GM18909 (cell line): ENCODE measurements around the gene DPEP3.
"Not testable (repeated sequence)": the region's sequence is repeated elsewhere in the genome, so short reads cannot be mapped to it uniquely, and the experiment has no call there.

Source experiments
- ATAC-seq: cut with Tn5 transposase; IDR thresholded peaks from one replicate; pipeline ENCODE4 v1.9.1; 2021; ENCODE audit warnings: mild to moderate bottlenecking; ENCODE audit not compliant: unreplicated experiment, poor library complexity

Gene DPEP3

GRCh38 chr16:67949645-67950044 lies 30.7 kb downstream of the DPEP3 start:
- ATAC-seq: no peak

GRCh38 chr16:67948015-67948414 lies 32.3 kb downstream of the DPEP3 start:
- no peak for ATAC-seq

GRCh38 chr16:67946966-67947558 lies 33.2 kb downstream of the DPEP3 start:
- ATAC-seq: no peak

GRCh38 chr16:67946128-67946569 lies 34.1 kb downstream of the DPEP3 start:
- ATAC-seq: no peak

GRCh38 chr16:67945392-67945933 lies 34.8 kb downstream of the DPEP3 start:
- no peak for ATAC-seq

- no peak for ATAC-seq
Observed at GRCh38 chr16:67944690-67945391, 35.5 kb downstream of the DPEP3 start.

GRCh38 chr16:67943619-67944504 lies 36.4 kb downstream of the DPEP3 start, which contains the start of gene LCAT:
LCAT (minus strand) TSS chr16:67944120; CDS start chr16:67944101, 19 bp downstream.
- ATAC-seq: no peak

GRCh38 chr16:67943256-67943618 lies 37.1 kb downstream of the DPEP3 start:
- ATAC-seq: no peak

GRCh38 chr16:67942510-67943255 lies 37.6 kb downstream of the DPEP3 start:
- ATAC-seq: no peak

- peak; percentile 57 for ATAC-seq
Observed at GRCh38 chr16:67942200-67942509, 38.1 kb downstream of the DPEP3 start.

- ATAC-seq: no peak
Observed at GRCh38 chr16:67941469-67942199, 38.7 kb downstream of the DPEP3 start.

- no peak for ATAC-seq
Observed at GRCh38 chr16:67940446-67941089, 39.7 kb downstream of the DPEP3 start.

GRCh38 chr16:67939507-67940445 lies 40.5 kb downstream of the DPEP3 start:
- no peak for ATAC-seq

GRCh38 chr16:67937713-67938112 lies 42.6 kb downstream of the DPEP3 start:
- not testable (repeated sequence) for ATAC-seq

GRCh38 chr16:67936880-67937605 lies 43.3 kb downstream of the DPEP3 start:
- ATAC-seq: peak; percentile 63

- ATAC-seq: peak; percentile 1
Observed at GRCh38 chr16:67936124-67936879, 44.0 kb downstream of the DPEP3 start, which contains the start of gene PSMB10. PSMB10 (minus strand) TSS chr16:67936850; CDS start chr16:67936749, 101 bp downstream.
